NCI-H526 (cell line): Measurements from ENCODE around the gene CLTCL1.

Source experiments
- DNase-seq, 2 experiments: peaks; one replicate each; lab custom pipeline; 2025; lab: John Stamatoyannopoulos, UW

Gene CLTCL1

GRCh38 chr22:19195796-19196731, 95.5 kb downstream of the CLTCL1 start:
- no peak for DNase-seq

GRCh38 chr22:19194766-19195536, 96.6 kb downstream of the CLTCL1 start:
- no peak for DNase-seq

GRCh38 chr22:19193879-19194278, 97.6 kb downstream of the CLTCL1 start:
- DNase-seq = no peak

- no peak for DNase-seq
Measured at GRCh38 chr22:19187716-19188563, 103.6 kb downstream of the CLTCL1 start.

- no peak for DNase-seq
Measured at GRCh38 chr22:19184276-19184997, 107.1 kb downstream of the CLTCL1 start.

GRCh38 chr22:19183216-19183615, 108.3 kb downstream of the CLTCL1 start:
- no peak for DNase-seq

GRCh38 chr22:19182472-19183157, 108.9 kb downstream of the CLTCL1 start:
- no peak for DNase-seq

GRCh38 chr22:19181786-19182471, 109.6 kb downstream of the CLTCL1 start:
- DNase-seq = no peak

- no peak for DNase-seq
Measured at GRCh38 chr22:19180740-19181410, 110.6 kb downstream of the CLTCL1 start.

GRCh38 chr22:19180234-19180633, 111.3 kb downstream of the CLTCL1 start:
- DNase-seq = no peak

GRCh38 chr22:19179497-19180048, 111.9 kb downstream of the CLTCL1 start:
- peak in 1 of 2 experiments; percentile 75 for DNase-seq

GRCh38 chr22:19178657-19179496, 112.6 kb downstream of the CLTCL1 start, which contains the start of gene SLC25A1:
SLC25A1 (minus strand) TSS chr22:19178736; CDS start chr22:19178673, 63 bp downstream.
- peak; percentile 50 to 91 for DNase-seq

GRCh38 chr22:19178065-19178656, 113.4 kb downstream of the CLTCL1 start:
- peak in 1 of 2 experiments; percentile 75 for DNase-seq

GRCh38 chr22:19177164-19178064, 114.1 kb downstream of the CLTCL1 start:
- DNase-seq = peak in 1 of 2 experiments; percentile 53

- DNase-seq = no peak
Measured at GRCh38 chr22:19176732-19177131, 114.8 kb downstream of the CLTCL1 start.

- no peak for DNase-seq
Measured at GRCh38 chr22:19176175-19176643, 115.3 kb downstream of the CLTCL1 start.
